Epithelial cell of esophagus (primary cell): Measurements from ENCODE around the gene ATL3.

Experiments
- DNase-seq: peaks from one replicate; pipeline ENCODE4 v3.0.0; 2010; ENCODE audit warnings: low read depth
- H3K4me3 ChIP-seq: 2 replicates; pipeline ENCODE4 v1.5.1; 2011; ENCODE audit warnings: mild to moderate bottlenecking, low read length, control low read depth
- CTCF ChIP-seq: IDR thresholded peaks from 2 replicates; pipeline ENCODE4 v1.5.1; 2011; ENCODE audit warnings: low read depth, mild to moderate bottlenecking, low read length, control low read depth, inconsistent platforms; ENCODE audit not compliant: insufficient read depth; ENCODE audit errors: missing control alignments

Gene ATL3

GRCh38 chr11:63599211-63600122 lies 71.7 kb downstream of the ATL3 start:
- no peak overlapping the region for H3K4me3 ChIP-seq
- peak; percentile 87 for DNase-seq
- TF ChIP-seq CTCF = no peak

- H3K4me3 ChIP-seq = no peak overlapping the region
- TF ChIP-seq CTCF = no peak
- no peak for DNase-seq
Measured at GRCh38 chr11:63598556-63598955, 72.6 kb downstream of the ATL3 start.

GRCh38 chr11:63595296-63595695 lies 75.9 kb downstream of the ATL3 start:
- H3K4me3 ChIP-seq = no peak overlapping the region
- no peak for TF ChIP-seq CTCF
- peak; percentile 54 for DNase-seq

DNA sequence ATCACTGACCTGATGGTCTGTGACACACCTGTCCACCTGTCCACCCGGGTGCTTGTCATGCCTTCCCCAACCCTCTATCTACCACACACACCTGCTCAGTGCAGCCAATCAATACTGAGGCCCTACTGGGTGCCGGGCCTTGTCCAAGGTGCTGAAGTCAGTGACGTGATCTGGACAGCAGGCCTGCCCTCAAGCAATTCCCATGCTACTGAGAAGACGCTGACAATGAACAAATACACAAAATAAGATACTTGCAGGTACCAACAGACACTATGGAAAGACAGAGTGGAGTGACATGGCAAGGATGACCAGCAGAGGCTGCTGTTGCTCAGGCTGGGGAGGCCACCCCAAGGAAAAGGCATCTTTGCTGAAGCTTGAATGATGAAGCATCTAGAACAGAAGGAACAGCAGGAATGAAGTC lies 78.2 kb downstream of the ATL3 start:
- no peak overlapping the region for H3K4me3 ChIP-seq
- peak; percentile 46 for DNase-seq
- peak; percentile 67 for TF ChIP-seq CTCF

DNA sequence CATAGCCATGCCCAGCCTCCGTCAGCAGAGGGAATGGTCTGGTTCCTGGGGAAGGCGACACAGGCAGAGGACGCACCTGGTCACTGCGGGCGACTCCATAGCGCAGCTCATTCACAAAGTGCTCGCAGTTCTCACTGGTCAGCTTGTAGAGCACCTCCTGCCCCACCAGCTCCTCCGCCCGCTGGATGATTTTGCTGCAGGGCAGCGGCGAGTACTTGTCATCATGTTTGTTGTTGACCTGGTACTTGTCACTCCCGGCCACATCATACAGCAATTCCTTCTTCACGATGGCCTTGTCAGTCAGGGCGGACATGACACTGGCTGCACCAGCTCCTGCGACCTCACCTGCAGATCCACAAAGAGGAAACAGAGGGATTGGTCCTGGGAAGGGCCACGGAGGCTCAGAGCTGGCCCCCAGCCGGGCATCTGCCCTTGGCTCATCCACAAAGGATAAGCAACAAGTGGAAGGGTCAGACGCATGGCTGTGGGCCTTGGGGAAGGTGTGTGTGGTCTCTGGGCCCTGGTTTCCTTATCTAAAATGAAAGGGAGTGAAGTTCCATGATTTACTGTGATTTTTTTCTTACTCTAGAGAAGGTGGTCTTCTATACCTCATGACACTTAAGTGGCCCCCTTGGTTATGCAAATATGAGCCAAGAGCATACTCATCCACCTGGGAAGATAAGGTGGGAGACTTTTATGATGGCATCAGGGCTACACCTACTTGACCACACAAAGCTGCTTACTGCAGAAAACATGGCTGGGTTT lies 81.0 kb downstream of the ATL3 start:
- no peak overlapping the region for H3K4me3 ChIP-seq
- DNase-seq = no peak
- TF ChIP-seq CTCF = no peak

DNA sequence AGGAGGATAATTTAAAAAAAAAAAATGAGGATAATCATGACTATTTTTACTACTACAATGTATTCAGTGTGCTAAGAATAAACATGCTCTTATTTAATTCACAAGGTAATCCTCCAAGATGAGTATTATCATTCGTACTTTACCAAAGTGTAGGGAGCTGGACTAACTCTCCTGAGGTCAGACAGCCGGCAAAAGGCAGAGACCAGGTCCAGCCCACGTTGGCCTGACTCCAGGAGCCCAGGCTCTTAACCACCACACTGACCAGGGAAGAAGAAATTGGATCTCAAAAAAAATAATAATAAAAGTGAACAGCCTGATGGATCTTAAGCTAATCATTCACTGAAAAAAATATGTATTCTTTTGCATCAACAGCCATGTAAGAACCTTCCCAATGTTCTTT lies 82.2 kb downstream of the ATL3 start:
- DNase-seq = no peak
- no peak for TF ChIP-seq CTCF
- no peak overlapping the region for H3K4me3 ChIP-seq
